AG09309 (cell line): ENCODE measurements around the gene CEBPA.
A peak's percentile ranks its signal among the peaks of the same experiment; 100 is the strongest.

Experiments
- DNase-seq: peaks from one replicate; pipeline ENCODE4 v3.0.0-alpha.2; 2010; ENCODE audit warnings: low read depth
- H3K4me3 ChIP-seq: 2 replicates; pipeline ENCODE4 v1.5.1; 2011; ENCODE audit warnings: mild to moderate bottlenecking, low read depth, low read length, moderate library complexity; ENCODE audit not compliant: control insufficient read depth
- TF ChIP-seq, protein P1 (sequence below): IDR thresholded peaks from 2 replicates; pipeline ENCODE4 v1.5.1; 2011; ENCODE audit warnings: mild to moderate bottlenecking, low read depth, low read length, inconsistent platforms; ENCODE audit not compliant: insufficient read depth, control insufficient read depth; ENCODE audit errors: missing control alignments

CEBPA gene

DNA sequence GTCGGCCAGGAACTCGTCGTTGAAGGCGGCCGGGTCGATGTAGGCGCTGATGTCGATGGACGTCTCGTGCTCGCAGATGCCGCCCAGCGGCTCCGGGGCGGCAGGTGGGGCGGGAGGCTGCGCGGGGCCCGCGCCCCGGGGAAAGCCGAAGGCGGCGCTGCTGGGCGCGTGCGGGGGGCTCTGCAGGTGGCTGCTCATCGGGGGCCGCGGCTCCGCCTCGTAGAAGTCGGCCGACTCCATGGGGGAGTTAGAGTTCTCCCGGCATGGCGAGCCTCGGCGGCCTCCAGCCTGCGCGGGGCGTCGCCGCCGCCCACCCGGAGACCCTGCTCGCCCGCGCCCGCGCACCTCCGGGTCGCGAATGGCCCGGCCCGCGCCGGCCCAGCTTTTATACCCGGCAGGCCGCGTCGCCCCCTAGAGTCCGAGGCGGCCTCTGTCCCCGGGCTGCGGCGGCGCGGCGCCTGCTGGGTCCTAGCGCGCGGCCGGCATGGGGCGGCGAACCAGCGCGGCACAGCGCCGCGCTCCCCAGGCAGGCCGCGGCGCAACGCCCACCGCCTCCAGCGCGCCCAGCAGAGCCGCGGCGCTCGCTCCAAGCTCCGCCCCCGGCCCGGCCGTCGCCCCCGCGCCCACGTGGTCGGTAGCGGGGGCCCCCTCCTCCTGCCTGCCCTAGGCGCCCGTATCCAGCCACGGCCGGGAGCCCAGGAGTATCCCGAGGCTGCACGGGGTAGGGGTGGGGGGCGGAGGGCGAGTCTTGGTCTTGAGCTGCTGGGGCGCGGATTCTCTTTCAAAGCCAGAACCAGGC, at the start of gene CEBPA:
Gene CEBPA, minus strand, starts transcription at position 360 of the 799 bp plus-strand sequence. Its CDS starts 120 bp downstream, at position 240.
- TF ChIP-seq, protein P1, sequence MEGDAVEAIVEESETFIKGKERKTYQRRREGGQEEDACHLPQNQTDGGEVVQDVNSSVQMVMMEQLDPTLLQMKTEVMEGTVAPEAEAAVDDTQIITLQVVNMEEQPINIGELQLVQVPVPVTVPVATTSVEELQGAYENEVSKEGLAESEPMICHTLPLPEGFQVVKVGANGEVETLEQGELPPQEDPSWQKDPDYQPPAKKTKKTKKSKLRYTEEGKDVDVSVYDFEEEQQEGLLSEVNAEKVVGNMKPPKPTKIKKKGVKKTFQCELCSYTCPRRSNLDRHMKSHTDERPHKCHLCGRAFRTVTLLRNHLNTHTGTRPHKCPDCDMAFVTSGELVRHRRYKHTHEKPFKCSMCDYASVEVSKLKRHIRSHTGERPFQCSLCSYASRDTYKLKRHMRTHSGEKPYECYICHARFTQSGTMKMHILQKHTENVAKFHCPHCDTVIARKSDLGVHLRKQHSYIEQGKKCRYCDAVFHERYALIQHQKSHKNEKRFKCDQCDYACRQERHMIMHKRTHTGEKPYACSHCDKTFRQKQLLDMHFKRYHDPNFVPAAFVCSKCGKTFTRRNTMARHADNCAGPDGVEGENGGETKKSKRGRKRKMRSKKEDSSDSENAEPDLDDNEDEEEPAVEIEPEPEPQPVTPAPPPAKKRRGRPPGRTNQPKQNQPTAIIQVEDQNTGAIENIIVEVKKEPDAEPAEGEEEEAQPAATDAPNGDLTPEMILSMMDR, result peak; percentile 39
- peak within 1 kb of the TSS; percentile 53 for H3K4me3 ChIP-seq
- DNase-seq, result no peak

DNA sequence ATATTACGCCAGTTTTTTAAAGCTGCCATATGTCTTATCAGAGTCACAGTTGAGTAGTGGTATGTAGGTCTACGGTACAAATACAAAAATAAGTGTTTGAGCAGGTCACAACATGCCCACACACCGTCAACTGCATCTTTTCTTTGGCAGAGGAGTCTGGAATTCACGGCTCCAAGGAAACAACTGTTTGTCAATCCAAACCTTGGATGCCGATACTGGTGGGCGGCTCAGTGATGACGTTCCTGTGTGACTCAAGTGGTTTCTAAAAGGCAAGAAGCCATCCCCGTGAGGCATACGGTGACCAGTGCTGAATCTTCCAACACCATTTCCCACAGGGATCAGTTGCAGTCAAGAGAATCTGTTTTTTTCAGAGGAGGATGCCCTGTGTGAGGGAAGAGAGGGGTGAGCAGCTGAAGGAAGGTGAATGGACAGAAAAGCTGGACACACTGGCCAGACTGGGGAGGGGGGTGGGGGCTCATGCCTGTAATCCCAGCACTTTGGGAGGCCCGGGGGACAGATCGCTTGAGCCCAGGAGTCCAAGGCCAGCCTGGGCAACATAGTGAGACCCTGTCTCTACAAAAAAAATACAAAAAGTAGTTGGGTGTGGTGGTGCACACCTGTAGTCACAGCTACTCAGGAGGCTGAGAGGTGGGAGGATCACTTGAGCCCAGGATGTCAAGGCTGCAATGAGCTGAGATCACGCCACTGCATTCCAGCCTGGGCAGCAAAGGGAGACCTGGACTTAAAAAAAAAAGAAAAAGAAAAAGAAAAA, 48.4 kb upstream of the CEBPA start:
- TF ChIP-seq, protein P1, result no peak
- no peak overlapping the region for H3K4me3 ChIP-seq
- DNase-seq, result peak; percentile 47

DNA sequence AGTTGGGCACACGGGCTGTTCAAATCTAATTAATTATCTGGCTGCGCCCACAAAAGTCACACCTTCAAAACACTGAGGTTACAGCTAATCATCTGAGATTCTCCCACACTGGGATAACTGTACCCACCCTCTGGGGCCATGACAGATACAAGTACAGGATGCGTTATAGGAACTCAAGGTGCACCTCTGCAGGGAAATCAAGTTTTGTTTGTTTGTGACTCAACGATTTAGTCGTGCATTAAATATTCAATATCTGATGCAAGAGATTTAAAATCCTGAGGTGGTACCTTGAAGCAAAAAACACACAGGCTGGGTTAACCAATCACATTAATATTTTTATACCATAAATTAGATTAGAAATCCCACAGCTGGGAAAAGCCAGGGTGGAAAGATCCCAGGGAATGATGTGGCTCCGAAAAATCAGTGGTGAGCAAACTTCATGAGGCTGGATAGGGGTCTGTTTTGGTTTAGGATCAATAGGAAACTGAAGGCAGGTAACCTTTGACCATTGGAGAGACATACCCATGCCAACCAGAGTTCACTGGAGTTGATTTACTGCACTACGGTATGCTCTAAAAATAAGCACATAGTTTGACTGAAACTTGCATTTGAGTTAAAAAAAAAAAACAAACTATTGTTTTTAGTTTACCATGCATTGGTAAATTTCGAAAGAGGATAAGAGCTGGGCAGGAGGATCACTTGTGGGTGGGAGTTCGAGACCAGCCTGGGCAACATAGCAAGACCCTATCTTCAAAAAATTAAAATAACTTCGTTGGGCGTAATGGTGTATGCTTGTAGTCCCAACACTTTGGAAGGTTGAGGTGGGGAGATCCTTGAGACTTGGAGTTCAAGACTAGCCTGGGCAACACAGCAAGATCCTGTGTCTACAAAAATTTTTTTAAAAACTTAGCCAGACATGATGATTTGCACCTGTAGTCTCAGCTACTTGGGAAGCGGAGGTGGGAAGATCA, 47.3 kb upstream of the CEBPA start:
- TF ChIP-seq, protein P1, result no peak
- no peak overlapping the region for H3K4me3 ChIP-seq
- no peak for DNase-seq

DNA sequence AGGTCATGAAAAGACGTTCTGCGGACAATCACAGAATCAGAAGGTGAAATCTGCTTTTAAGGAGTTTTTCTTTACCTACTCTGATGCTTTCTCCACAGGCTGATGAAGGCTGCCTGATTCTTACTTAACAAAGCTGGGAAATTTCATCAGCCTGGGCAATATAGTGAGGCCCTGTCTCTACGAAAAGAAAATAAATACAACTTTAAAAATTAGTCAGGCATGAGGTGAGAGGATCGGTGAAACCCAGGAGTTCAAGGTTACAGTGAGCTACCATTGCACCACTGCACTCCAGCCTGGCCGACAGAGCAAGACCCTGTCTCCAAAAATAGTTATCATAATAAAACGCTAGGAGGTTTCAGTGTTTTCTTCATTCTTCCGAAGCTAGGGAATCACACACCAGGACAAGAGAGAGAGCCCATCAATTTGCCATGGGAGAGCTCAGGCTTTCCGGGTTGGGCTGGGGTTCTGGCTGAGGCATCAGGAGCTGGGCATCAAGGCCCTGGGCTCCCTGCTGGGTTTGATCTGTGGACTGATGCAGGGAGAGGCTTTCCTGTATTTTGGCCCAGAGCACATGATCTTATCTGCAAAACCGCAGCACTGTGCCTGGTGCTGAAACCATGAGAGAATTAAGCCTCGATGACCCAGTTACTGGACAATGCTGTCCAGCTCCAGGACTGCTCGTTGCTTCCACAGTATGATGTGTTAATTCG, 46.1 kb upstream of the CEBPA start:
- no peak overlapping the region for H3K4me3 ChIP-seq

DNA sequence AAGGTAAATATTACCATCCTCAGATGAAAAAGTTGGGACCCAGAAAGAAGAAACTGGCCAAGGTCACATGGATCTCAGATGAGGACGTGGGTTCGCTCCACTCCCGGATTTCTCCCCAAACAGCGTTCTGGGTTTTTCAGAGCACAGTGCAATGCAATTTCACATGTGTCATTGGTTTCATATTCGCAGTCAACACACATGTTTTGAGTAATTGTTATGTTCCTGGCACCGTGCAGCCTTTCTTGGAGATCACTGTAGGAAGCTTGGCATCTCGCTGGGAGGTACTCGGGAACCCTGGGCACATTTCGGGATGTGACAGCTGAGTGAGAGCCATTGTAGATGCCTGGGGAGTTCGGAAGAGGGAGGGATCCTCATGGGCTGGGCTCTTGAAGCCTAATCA, 45.0 kb upstream of the CEBPA start:
- DNase-seq, result no peak
- TF ChIP-seq, protein P1, result no peak
- H3K4me3 ChIP-seq, result no peak overlapping the region

More for the DNA sequence above, 46.1 kb upstream of the CEBPA start:
- TF ChIP-seq, protein P1, result no peak
- DNase-seq, result peak; percentile 37
